ENCODE data around the gene PGC.

PGC gene

DNA sequence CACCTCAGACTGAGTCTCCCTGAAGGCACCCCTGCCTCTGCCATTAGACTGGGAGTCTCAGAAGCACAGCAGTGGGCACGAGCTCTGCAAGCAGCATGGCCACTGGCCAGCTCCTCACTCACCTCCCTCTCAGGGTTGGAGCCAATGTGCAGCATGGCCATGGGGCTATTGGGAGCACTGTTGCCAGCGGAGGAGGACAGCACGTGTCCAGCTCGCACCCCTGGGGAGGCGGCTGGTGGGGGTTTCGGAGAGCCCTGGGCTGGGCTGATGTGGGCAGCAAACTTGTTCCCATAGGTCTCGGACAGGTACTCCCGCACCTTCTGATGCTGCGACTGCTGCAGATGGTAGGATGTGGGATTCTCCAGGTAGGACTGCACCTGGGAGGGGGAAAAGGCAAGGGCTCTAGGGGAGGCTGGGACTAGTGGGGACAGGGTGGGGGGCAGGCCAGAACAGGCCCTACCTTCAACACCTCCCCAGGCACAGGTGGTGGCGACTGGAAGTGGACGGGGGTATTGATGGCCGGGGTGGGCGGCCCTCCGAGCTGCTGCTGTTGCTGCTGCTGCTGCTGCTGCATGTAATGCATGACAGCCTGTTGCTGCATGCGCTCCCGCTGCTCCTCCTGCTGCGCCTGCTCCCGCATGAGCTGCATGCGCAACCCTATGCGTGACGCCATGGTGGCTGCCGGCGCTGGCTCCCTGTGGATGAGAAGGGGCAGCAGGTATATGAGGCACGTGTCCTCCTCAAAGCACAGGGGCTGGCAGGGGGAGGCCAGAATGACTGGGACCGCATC lies 56.5 kb downstream of the PGC start:
- DNase-seq (ENCODE audit: low spot score in 2 of 2) = no peak
- no peaks in the 10 kb centered on the region for H3K9me3 Mint-ChIP-seq
- no peaks in the 10 kb centered on the region for H3K27me3 Mint-ChIP-seq
- no peak overlapping the region for H3K4me3 Mint-ChIP-seq
- H3K36me3 Mint-ChIP-seq = peaks cover 34% of the 10 kb centered on the region
- peaks cover 25% of the 10 kb centered on the region for H3K4me1 Mint-ChIP-seq
- H3K27ac Mint-ChIP-seq = peak overlapping the region; percentile 75
- ATAC-seq (ENCODE audit: low read depth) = no peak

DNA sequence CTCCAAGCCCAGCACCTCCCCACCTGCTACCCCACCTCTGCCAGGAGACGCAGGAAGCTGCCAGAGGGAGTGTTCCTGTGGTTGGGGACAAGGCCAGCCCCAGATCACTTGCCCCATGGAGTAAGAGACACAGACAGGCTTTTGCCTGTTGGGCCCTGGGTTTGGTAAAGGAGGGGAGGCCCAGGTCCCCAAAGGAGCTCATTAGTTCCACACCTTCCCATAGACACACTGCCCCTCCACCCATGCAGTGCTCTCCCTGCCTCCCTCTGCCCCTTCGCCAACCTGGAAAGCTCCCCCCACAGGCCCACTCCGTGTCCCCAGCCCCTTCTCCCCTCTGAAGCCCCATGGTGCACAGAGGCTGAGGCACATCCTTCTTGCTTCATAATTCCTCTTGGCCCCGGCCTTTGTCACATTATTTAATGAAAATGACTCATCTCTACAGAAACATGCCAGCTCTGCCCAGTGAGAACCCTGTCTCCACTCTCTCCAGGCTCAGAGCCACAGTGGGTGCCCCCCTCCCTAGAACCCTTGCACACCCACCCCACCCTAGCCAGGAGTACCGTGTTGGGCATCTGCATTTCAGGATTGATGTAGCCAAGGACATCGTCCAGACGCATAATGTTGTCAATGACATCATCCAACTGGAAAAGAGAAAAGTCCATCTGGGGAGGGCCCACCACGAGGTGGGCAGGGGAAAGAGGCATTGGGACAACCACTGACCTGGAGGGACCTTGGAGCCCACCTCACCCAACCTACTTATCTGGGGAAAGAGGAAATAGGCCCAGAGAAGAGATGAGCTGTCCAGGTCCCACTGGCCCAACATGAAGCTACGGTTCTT lies 57.8 kb downstream of the PGC start:
- Mint-ChIP-seq H3K36me3 (peaks cover 30% of the 10 kb centered on the region), H3K4me1 (peaks cover 17% of the 10 kb centered on the region)

DNA sequence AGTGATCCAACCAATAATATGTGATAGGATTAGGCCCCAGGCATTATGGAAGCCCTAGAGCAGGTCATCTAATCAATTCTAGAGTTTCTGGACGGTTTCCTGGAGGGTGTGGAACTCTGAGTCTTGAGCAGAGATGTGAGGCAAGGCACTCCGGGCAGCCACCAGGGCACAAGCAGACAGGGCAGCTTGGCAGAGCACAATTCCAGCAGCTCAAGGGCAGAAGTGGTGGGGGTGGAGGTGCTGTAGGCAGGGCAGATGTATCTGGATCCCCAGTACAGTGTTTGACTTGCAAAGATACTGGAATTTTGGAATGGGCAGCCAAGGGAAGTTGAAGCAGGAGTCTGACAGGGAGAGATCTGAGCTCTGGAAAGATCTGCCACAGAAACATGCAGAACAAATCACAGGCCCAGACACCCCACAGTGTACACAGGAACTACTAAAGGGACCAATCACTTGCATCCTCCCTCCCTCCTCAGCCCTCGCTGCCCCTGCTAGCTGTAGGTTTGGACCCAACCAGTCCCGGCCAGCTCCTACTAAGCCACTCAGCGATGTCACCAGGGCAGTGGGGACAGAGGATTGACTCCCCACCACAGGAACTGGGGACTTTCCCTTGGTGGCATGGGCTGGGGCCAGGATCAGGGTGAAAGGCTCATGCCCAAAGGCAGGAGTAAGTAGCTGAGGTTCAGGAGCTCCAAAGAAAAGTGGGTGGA lies 58.8 kb downstream of the PGC start:
- H3K27ac Mint-ChIP-seq = peak overlapping the region; percentile 65

More for the DNA sequence above, 57.8 kb downstream of the PGC start:
- no peaks in the 10 kb centered on the region for H3K9me3 Mint-ChIP-seq
- no peak overlapping the region for H3K4me3 Mint-ChIP-seq
- ATAC-seq (ENCODE audit: low read depth) (no peak), DNase-seq (ENCODE audit: low spot score in 2 of 2) (no peak)
- H3K27me3 Mint-ChIP-seq = no peaks in the 10 kb centered on the region
- H3K27ac Mint-ChIP-seq = peak overlapping the region; percentile 75

DNA sequence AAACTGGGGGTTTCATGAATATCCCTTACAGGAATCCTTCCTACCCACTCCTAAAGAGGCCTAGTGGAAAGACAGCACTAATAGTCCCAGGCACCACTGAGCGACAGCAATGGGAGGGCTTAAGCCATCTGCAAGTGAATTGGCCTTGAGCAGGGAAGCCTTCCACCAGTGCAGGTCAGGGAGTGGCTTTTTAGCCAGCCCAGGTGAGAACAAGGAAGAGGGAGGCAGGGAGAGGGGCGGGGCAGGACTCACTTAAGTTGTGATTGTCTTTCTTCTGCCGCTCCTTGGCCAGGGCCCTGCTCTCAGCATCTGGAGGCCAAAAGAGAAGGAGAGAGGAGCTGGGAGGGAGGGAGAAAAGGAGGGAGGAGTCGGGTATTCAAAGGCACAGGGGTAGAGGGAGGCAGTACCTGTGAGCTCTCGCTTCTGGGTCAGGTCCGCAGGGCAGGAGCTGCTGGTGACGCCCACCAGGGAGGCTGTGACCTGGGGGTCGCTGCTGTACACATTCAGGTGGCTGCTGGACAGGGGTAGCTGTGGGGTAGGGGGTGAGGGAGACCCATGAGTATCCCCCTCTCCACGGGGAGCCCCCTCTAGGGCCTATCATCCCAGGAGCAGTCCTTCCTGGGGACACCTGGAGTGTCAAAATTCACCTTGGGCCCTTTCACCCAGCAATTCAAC lies 59.6 kb downstream of the PGC start:
- Mint-ChIP-seq H3K4me3 (no peak overlapping the region), H3K27ac (peak overlapping the region; percentile 76), H3K9me3 (no peaks in the 10 kb centered on the region), H3K4me1 (peaks cover 17% of the 10 kb centered on the region), H3K27me3 (no peaks in the 10 kb centered on the region), H3K36me3 (peaks cover 30% of the 10 kb centered on the region)
- ATAC-seq (ENCODE audit: low read depth) (no peak), DNase-seq (ENCODE audit: low spot score in 2 of 2) (no peak)

More for the DNA sequence above, 58.8 kb downstream of the PGC start:
- H3K27me3 Mint-ChIP-seq = no peaks in the 10 kb centered on the region
- no peak overlapping the region for H3K4me3 Mint-ChIP-seq
- H3K9me3 Mint-ChIP-seq = no peaks in the 10 kb centered on the region
- H3K36me3 Mint-ChIP-seq = peaks cover 30% of the 10 kb centered on the region
- no peak for DNase-seq (ENCODE audit: low spot score in 2 of 2)
- peaks cover 17% of the 10 kb centered on the region for H3K4me1 Mint-ChIP-seq
- no peak for ATAC-seq (ENCODE audit: low read depth)

Measured in memory B cell (primary cell).